ENCODE results near the gene XXYLT1.

Gene XXYLT1

DNA sequence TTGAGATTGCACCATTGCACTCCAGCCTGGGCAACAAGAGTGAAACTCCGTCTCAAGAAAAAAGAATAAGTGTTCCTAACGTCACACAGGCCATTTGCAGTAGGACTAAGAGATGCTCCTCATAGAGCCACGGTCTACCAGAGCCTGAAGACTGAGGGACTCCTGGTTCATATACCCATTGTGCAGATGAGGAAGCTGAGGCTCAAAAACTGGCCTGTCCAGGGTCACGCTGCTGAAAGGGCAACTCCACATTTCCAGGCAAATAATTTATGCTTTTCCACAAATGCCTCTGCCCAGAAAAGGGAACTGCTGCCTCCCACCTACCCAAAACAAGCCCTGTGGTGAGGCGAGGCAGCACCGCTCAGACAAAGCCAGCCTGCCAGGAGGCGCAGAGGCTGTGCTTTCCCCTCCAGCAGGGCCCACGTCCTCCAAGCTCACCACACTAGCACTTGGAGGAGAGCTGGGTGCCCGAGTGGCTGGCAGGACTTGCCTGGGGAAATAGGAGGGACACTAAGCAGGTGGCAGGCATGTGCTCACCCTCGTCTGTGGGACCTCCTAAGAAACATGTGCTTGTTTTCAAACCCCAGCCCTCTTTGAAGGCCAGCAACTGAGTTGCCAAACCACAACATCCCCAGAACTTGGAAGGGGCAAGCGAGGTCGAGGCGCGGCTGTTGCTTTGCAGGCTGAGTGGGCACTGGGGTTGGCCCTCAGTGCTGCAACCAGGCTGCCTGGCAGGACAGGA, 195.6 kb downstream of the XXYLT1 start:
- ChIA-PET CTCF (interaction anchor here (0.5 kb wide), 1 partner anchor 311 kb away, joined by 3 read pairs; no protein-coding TSS in a partner anchor), POLR2A (no interaction called here)
- Histone ChIP-seq H3K4me1 (ENCODE audit: control insufficient read depth, insufficient read depth, low read length) (peaks cover 7% of the 10 kb centered on the region; the same call in 1 of the 2 replicates), H3K9me3 (ENCODE audit: control insufficient read depth, insufficient read depth, low read depth, low read length) (no peaks in the 10 kb centered on the region), H3K27ac (ENCODE audit: extremely low read depth, low read depth, low read length) (no peak overlapping the region), H3K36me3 (ENCODE audit: control insufficient read depth in 2 of 2, insufficient read depth in 1 of 2, low read length in 2 of 2) (peaks cover 0 to 3% of the 10 kb centered on the region in 2 experiments; a peak in 1 of 3 replicates), H3K4me3 (ENCODE audit: low read depth, low read length) (no peak overlapping the region)
- no peak for TF ChIP-seq ZBTB17 (tag by site-specific recombination; IDR thresholded peaks at IDR 0.05)

DNA sequence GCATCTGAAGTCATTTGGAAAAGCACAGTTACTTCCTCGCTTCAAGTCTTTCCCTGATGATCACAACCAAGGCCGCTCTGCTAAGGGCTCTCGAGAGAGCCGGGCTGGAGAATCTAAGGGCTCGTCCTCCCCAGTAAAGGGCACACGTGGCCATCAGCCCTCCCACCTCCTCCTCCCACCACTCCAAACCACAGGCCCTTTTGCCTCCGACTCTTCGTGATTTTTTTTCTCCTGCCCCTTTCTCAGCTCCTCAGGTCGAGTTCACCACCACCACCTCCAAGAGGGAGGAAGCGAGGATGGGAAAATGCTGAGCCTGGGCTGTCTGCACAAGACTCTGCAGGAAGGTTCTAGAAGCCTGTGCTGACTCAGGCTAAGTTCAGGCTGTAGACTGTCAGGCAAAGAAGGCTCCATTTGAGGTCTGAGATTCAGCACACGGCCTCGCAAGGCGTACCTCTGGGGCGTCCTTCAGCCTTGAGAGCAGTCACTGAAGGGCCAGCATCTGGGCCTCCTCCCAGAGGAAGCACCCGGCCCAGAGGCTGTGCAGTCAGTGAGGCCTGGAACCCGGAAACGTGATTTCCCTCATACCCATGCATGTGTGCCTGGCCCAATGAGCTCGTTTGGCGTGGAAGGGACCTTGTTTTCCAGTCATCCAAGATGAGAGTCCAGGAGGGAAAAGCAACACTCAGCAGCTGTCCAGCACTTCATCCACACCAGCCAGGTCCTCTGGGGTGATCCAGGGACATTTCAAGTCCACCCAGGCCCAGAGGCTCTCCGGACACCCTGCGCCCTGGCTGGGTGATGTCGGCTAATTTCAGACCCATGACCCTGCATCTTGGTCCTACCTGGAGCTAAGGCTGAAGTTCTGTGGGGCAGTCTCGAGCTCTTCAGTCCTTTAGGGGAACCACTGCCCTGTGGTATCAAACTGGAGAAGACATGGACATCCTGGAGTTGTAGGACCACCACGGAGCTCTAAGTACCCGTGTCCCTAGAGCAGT, 196.8 kb downstream of the XXYLT1 start:
- no peak overlapping the region for H3K27ac ChIP-seq (ENCODE audit: extremely low read depth, low read depth, low read length)
- ChIA-PET CTCF (interaction anchor here (1.0 kb wide), 1 partner anchor 11 kb away, joined by 3 read pairs; no protein-coding TSS in a partner anchor), POLR2A (no interaction called here)
- H3K36me3 ChIP-seq (ENCODE audit: control insufficient read depth in 2 of 2, insufficient read depth in 1 of 2, low read length in 2 of 2) = peaks cover 0 to 9% of the 10 kb centered on the region in 2 experiments; a peak in 1 of 3 replicates
- H3K4me1 ChIP-seq (ENCODE audit: control insufficient read depth, insufficient read depth, low read length) = no peaks in the 10 kb centered on the region
- TF ChIP-seq REST (tag by site-specific recombination; IDR thresholded peaks at IDR 0.05) = peak; percentile 65
- TF ChIP-seq, protein P1, sequence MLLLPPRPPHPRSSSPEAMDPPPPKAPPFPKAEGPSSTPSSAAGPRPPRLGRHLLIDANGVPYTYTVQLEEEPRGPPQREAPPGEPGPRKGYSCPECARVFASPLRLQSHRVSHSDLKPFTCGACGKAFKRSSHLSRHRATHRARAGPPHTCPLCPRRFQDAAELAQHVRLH (tag by site-specific recombination; IDR thresholded peaks at IDR 0.05) = no peak
- no peaks in the 10 kb centered on the region for H3K9me3 ChIP-seq (ENCODE audit: control insufficient read depth, insufficient read depth, low read depth, low read length)
- no peak overlapping the region for H3K4me3 ChIP-seq (ENCODE audit: low read depth, low read length)

GRCh38 chr3:195072916-195073564, 197.9 kb downstream of the XXYLT1 start:
- ChIA-PET POLR2A (no interaction called here), CTCF (no interaction called here)
- Histone ChIP-seq H3K36me3 (ENCODE audit: control insufficient read depth in 2 of 2, insufficient read depth in 1 of 2, low read length in 2 of 2) (peaks cover 0 to 12% of the 10 kb centered on the region in 2 experiments; a peak in 1 of 3 replicates), H3K27ac (ENCODE audit: extremely low read depth, low read depth, low read length) (no peak overlapping the region), H3K4me1 (ENCODE audit: control insufficient read depth, insufficient read depth, low read length) (peaks cover 3% of the 10 kb centered on the region; the same call in 1 of the 2 replicates), H3K4me3 (ENCODE audit: low read depth, low read length) (no peak overlapping the region), H3K9me3 (ENCODE audit: control insufficient read depth, insufficient read depth, low read depth, low read length) (no peaks in the 10 kb centered on the region)
- TF ChIP-seq PRDM10 (tag by site-specific recombination; IDR thresholded peaks at IDR 0.05) (no peak), ZNF518A (tag by site-specific recombination; conservative IDR thresholded peaks at IDR 0.05; ENCODE audit: low read depth) (no peak), ZBTB49 (tag by site-specific recombination; IDR thresholded peaks at IDR 0.05; ENCODE audit: low read depth) (no peak)
- TF ChIP-seq, protein P2, sequence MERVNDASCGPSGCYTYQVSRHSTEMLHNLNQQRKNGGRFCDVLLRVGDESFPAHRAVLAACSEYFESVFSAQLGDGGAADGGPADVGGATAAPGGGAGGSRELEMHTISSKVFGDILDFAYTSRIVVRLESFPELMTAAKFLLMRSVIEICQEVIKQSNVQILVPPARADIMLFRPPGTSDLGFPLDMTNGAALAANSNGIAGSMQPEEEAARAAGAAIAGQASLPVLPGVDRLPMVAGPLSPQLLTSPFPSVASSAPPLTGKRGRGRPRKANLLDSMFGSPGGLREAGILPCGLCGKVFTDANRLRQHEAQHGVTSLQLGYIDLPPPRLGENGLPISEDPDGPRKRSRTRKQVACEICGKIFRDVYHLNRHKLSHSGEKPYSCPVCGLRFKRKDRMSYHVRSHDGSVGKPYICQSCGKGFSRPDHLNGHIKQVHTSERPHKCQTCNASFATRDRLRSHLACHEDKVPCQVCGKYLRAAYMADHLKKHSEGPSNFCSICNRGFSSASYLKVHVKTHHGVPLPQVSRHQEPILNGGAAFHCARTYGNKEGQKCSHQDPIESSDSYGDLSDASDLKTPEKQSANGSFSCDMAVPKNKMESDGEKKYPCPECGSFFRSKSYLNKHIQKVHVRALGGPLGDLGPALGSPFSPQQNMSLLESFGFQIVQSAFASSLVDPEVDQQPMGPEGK (tag by site-specific recombination; IDR thresholded peaks at IDR 0.05) = no peak

All from HEK293 (cell line).